Measurements from ENCODE around the gene RCAN1.

RCAN1 gene

GRCh38 chr21:34552360-34553098 lies 62.4 kb downstream of the RCAN1 start:
- DNase-seq (ENCODE audit: low read depth), result peak; percentile 25
- no peak overlapping the region for H3K4me3 ChIP-seq (ENCODE audit: low read length)
- no peak for TF ChIP-seq CTCF (conservative IDR thresholded peaks at IDR 0.05; ENCODE audit: low read length)

GRCh38 chr21:34550182-34550799 lies 64.6 kb downstream of the RCAN1 start:
- DNase-seq (ENCODE audit: low read depth), result no peak
- TF ChIP-seq CTCF (conservative IDR thresholded peaks at IDR 0.05; ENCODE audit: low read length), result no peak
- H3K4me3 ChIP-seq (ENCODE audit: low read length), result no peak overlapping the region

- DNase-seq (ENCODE audit: low read depth), result no peak
Measured at GRCh38 chr21:34548781-34549376, 66.0 kb downstream of the RCAN1 start.

GRCh38 chr21:34546542-34546941 lies 68.4 kb downstream of the RCAN1 start:
- TF ChIP-seq CTCF (conservative IDR thresholded peaks at IDR 0.05; ENCODE audit: low read length), result no peak
- DNase-seq (ENCODE audit: low read depth), result no peak
- no peak overlapping the region for H3K4me3 ChIP-seq (ENCODE audit: low read length)

More at GRCh38 chr21:34548781-34549376, 66.0 kb downstream of the RCAN1 start:
- no peak for TF ChIP-seq CTCF (conservative IDR thresholded peaks at IDR 0.05; ENCODE audit: low read length)
- no peak overlapping the region for H3K4me3 ChIP-seq (ENCODE audit: low read length)

- H3K4me3 ChIP-seq (ENCODE audit: low read length), result no peak overlapping the region
- peak; percentile 92 for DNase-seq (ENCODE audit: low read depth)
- peak; percentile 22 for TF ChIP-seq CTCF (conservative IDR thresholded peaks at IDR 0.05; ENCODE audit: low read length)
Measured at GRCh38 chr21:34545079-34545884, 69.6 kb downstream of the RCAN1 start.

GRCh38 chr21:34544032-34544496 lies 70.8 kb downstream of the RCAN1 start:
- TF ChIP-seq CTCF (conservative IDR thresholded peaks at IDR 0.05; ENCODE audit: low read length), result peak; percentile 61
- H3K4me3 ChIP-seq (ENCODE audit: low read length), result no peak overlapping the region
- DNase-seq (ENCODE audit: low read depth), result peak; percentile 68

Measured in AG10803 (cell line).